Measurements from ENCODE around the gene EFNA3.
A peak's percentile ranks its signal among the peaks of the same experiment; 100 is the strongest.

The EFNA3 gene

GRCh38 chr1:155131285-155131684 is 52.6 kb downstream of the EFNA3 start:
- no peak for DNase-seq
- Histone ChIP-seq H3K4me1 (ENCODE audit: control insufficient read depth, insufficient read depth, low read length, poor library complexity, severe bottlenecking) (peaks cover 45% of the 10 kb centered on the region), H3K27me3 (replicated peaks; ENCODE audit: control insufficient read depth, insufficient read depth, low read length, poor library complexity, severe bottlenecking) (peaks cover 9% of the 10 kb centered on the region), H3K4me3 (ENCODE audit: insufficient read depth, low read depth, low read length, poor library complexity, severe bottlenecking) (no peak overlapping the region), H3K36me3 (ENCODE audit: control insufficient read depth, insufficient read depth, low read length) (no peaks in the 10 kb centered on the region), H3K9me3 (ENCODE audit: control insufficient read depth, low read length) (no peaks in the 10 kb centered on the region), H3K27ac (ENCODE audit: insufficient read depth, low read length, poor library complexity, severe bottlenecking) (no peak overlapping the region)

- no peaks in the 10 kb centered on the region for H3K36me3 ChIP-seq (ENCODE audit: control insufficient read depth, insufficient read depth, low read length)
- H3K27ac ChIP-seq (ENCODE audit: insufficient read depth, low read length, poor library complexity, severe bottlenecking) = no peak overlapping the region
- no peak for DNase-seq
- peaks cover 43% of the 10 kb centered on the region for H3K4me1 ChIP-seq (ENCODE audit: control insufficient read depth, insufficient read depth, low read length, poor library complexity, severe bottlenecking)
- H3K27me3 ChIP-seq (replicated peaks; ENCODE audit: control insufficient read depth, insufficient read depth, low read length, poor library complexity, severe bottlenecking) = peaks cover 9% of the 10 kb centered on the region
- no peak overlapping the region for H3K4me3 ChIP-seq (ENCODE audit: insufficient read depth, low read depth, low read length, poor library complexity, severe bottlenecking)
- H3K9me3 ChIP-seq (ENCODE audit: control insufficient read depth, low read length) = no peaks in the 10 kb centered on the region
These were observed 53.2 kb downstream of the EFNA3 start for GRCh38 chr1:155131856-155132255.

- Histone ChIP-seq H3K36me3 (ENCODE audit: control insufficient read depth, insufficient read depth, low read length) (no peaks in the 10 kb centered on the region), H3K4me3 (ENCODE audit: insufficient read depth, low read depth, low read length, poor library complexity, severe bottlenecking) (no peak overlapping the region), H3K9me3 (ENCODE audit: control insufficient read depth, low read length) (no peaks in the 10 kb centered on the region), H3K27me3 (replicated peaks; ENCODE audit: control insufficient read depth, insufficient read depth, low read length, poor library complexity, severe bottlenecking) (no peaks in the 10 kb centered on the region), H3K27ac (ENCODE audit: insufficient read depth, low read length, poor library complexity, severe bottlenecking) (no peak overlapping the region), H3K4me1 (ENCODE audit: control insufficient read depth, insufficient read depth, low read length, poor library complexity, severe bottlenecking) (peaks cover 30% of the 10 kb centered on the region)
- DNase-seq = no peak
These were observed 55.2 kb downstream of the EFNA3 start for GRCh38 chr1:155133799-155134281.

GRCh38 chr1:155134322-155134721 is 55.7 kb downstream of the EFNA3 start:
- Histone ChIP-seq H3K4me3 (ENCODE audit: insufficient read depth, low read depth, low read length, poor library complexity, severe bottlenecking) (no peak overlapping the region), H3K27me3 (replicated peaks; ENCODE audit: control insufficient read depth, insufficient read depth, low read length, poor library complexity, severe bottlenecking) (no peaks in the 10 kb centered on the region), H3K9me3 (ENCODE audit: control insufficient read depth, low read length) (no peaks in the 10 kb centered on the region), H3K4me1 (ENCODE audit: control insufficient read depth, insufficient read depth, low read length, poor library complexity, severe bottlenecking) (peaks cover 25% of the 10 kb centered on the region), H3K36me3 (ENCODE audit: control insufficient read depth, insufficient read depth, low read length) (no peaks in the 10 kb centered on the region), H3K27ac (ENCODE audit: insufficient read depth, low read length, poor library complexity, severe bottlenecking) (no peak overlapping the region)
- no peak for DNase-seq

GRCh38 chr1:155134880-155135414 is 56.3 kb downstream of the EFNA3 start:
- peak overlapping the region; percentile 89 for H3K4me3 ChIP-seq (ENCODE audit: insufficient read depth, low read depth, low read length, poor library complexity, severe bottlenecking)
- H3K9me3 ChIP-seq (ENCODE audit: control insufficient read depth, low read length) = no peaks in the 10 kb centered on the region
- H3K27ac ChIP-seq (ENCODE audit: insufficient read depth, low read length, poor library complexity, severe bottlenecking) = peak overlapping the region; percentile 99
- H3K27me3 ChIP-seq (replicated peaks; ENCODE audit: control insufficient read depth, insufficient read depth, low read length, poor library complexity, severe bottlenecking) = no peaks in the 10 kb centered on the region
- no peaks in the 10 kb centered on the region for H3K36me3 ChIP-seq (ENCODE audit: control insufficient read depth, insufficient read depth, low read length)
- DNase-seq = peak; percentile 34 to 45 (median 43)
- H3K4me1 ChIP-seq (ENCODE audit: control insufficient read depth, insufficient read depth, low read length, poor library complexity, severe bottlenecking) = peaks cover 28% of the 10 kb centered on the region

- Histone ChIP-seq H3K36me3 (ENCODE audit: control insufficient read depth, insufficient read depth, low read length) (no peaks in the 10 kb centered on the region), H3K27ac (ENCODE audit: insufficient read depth, low read length, poor library complexity, severe bottlenecking) (peak within 1 kb of the TSS; percentile 99), H3K4me3 (ENCODE audit: insufficient read depth, low read depth, low read length, poor library complexity, severe bottlenecking) (peak within 1 kb of the TSS; percentile 89)
These were observed 56.9 kb downstream of the EFNA3 start, which contains the start of gene SLC50A1 for GRCh38 chr1:155135415-155136028. SLC50A1 (plus strand) TSS chr1:155135852; CDS start chr1:155135912, 60 bp downstream.

GRCh38 chr1:155136748-155137147 is 58.1 kb downstream of the EFNA3 start:
- Histone ChIP-seq H3K36me3 (ENCODE audit: control insufficient read depth, insufficient read depth, low read length) (no peaks in the 10 kb centered on the region), H3K4me1 (ENCODE audit: control insufficient read depth, insufficient read depth, low read length, poor library complexity, severe bottlenecking) (peaks cover 28% of the 10 kb centered on the region), H3K9me3 (ENCODE audit: control insufficient read depth, low read length) (no peaks in the 10 kb centered on the region), H3K4me3 (ENCODE audit: insufficient read depth, low read depth, low read length, poor library complexity, severe bottlenecking) (peak overlapping the region; percentile 89), H3K27me3 (replicated peaks; ENCODE audit: control insufficient read depth, insufficient read depth, low read length, poor library complexity, severe bottlenecking) (no peaks in the 10 kb centered on the region), H3K27ac (ENCODE audit: insufficient read depth, low read length, poor library complexity, severe bottlenecking) (peak overlapping the region; percentile 99)
- DNase-seq = no peak

More at GRCh38 chr1:155135415-155136028, 56.9 kb downstream of the EFNA3 start, which contains the start of gene SLC50A1:
- peaks cover 28% of the 10 kb centered on the region for H3K4me1 ChIP-seq (ENCODE audit: control insufficient read depth, insufficient read depth, low read length, poor library complexity, severe bottlenecking)
- H3K27me3 ChIP-seq (replicated peaks; ENCODE audit: control insufficient read depth, insufficient read depth, low read length, poor library complexity, severe bottlenecking) = no peaks in the 10 kb centered on the region
- H3K9me3 ChIP-seq (ENCODE audit: control insufficient read depth, low read length) = no peaks in the 10 kb centered on the region
- DNase-seq = peak; percentile 85 to 92 (median 90)

All from effector memory CD4-positive, alpha-beta T cell (primary cell).